ENCODE measurements around the gene SLC9A6.
A peak's percentile ranks its signal among the peaks of the same experiment; 100 is the strongest.

Gene SLC9A6

GRCh38 chrX:135985157-135985972, at the start of gene SLC9A6:
Gene SLC9A6 (plus strand): TSS chrX:135985435. CDS start chrX:135985659, 224 bp downstream.
- H3K9ac ChIP-seq (ENCODE audit: low read length): peak within 1 kb of the TSS; percentile 66
- H3K27ac ChIP-seq (ENCODE audit: low read depth, low read length): peak within 1 kb of the TSS; percentile 67
- no peaks in the 10 kb centered on the region for H3K36me3 ChIP-seq (ENCODE audit: control insufficient read depth, insufficient read depth, low read length)
- no peaks in the 10 kb centered on the region for H3K4me1 ChIP-seq (ENCODE audit: control insufficient read depth, insufficient read depth, low read length)
- peak within 1 kb of the TSS; percentile 66 for H3K4me3 ChIP-seq (ENCODE audit: low read length)
- peaks cover 3% of the 10 kb centered on the region for H3K27me3 ChIP-seq (ENCODE audit: control insufficient read depth, insufficient read depth, low read length)

- no peaks in the 10 kb centered on the region for H3K27me3 ChIP-seq (ENCODE audit: control insufficient read depth, insufficient read depth, low read length)
These were observed 40.7 kb upstream of the SLC9A6 start for GRCh38 chrX:135944486-135944885.

GRCh38 chrX:135951291-135951690, 33.9 kb upstream of the SLC9A6 start:
- no peak overlapping the region for H3K9ac ChIP-seq (ENCODE audit: low read length)
- no peak overlapping the region for H3K4me3 ChIP-seq (ENCODE audit: low read length)
- H3K27me3 ChIP-seq (ENCODE audit: control insufficient read depth, insufficient read depth, low read length): no peaks in the 10 kb centered on the region
- H3K4me1 ChIP-seq (ENCODE audit: control insufficient read depth, insufficient read depth, low read length): no peaks in the 10 kb centered on the region
- no peak overlapping the region for H3K27ac ChIP-seq (ENCODE audit: low read depth, low read length)
- H3K36me3 ChIP-seq (ENCODE audit: control insufficient read depth, insufficient read depth, low read length): no peaks in the 10 kb centered on the region

More at GRCh38 chrX:135944486-135944885, 40.7 kb upstream of the SLC9A6 start:
- no peak overlapping the region for H3K4me3 ChIP-seq (ENCODE audit: low read length)
- no peaks in the 10 kb centered on the region for H3K4me1 ChIP-seq (ENCODE audit: control insufficient read depth, insufficient read depth, low read length)
- H3K9ac ChIP-seq (ENCODE audit: low read length): no peak overlapping the region
- H3K27ac ChIP-seq (ENCODE audit: low read depth, low read length): no peak overlapping the region
- no peaks in the 10 kb centered on the region for H3K36me3 ChIP-seq (ENCODE audit: control insufficient read depth, insufficient read depth, low read length)

- Histone ChIP-seq H3K36me3 (ENCODE audit: control insufficient read depth, insufficient read depth, low read length) (no peaks in the 10 kb centered on the region), H3K9ac (ENCODE audit: low read length) (peak overlapping the region; percentile 81), H3K4me3 (ENCODE audit: low read length) (peak overlapping the region; percentile 60), H3K27me3 (ENCODE audit: control insufficient read depth, insufficient read depth, low read length) (no peaks in the 10 kb centered on the region), H3K27ac (ENCODE audit: low read depth, low read length) (peak overlapping the region; percentile 95), H3K4me1 (ENCODE audit: control insufficient read depth, insufficient read depth, low read length) (no peaks in the 10 kb centered on the region)
These were observed 12.1 kb upstream of the SLC9A6 start for GRCh38 chrX:135973025-135973547.

DNA sequence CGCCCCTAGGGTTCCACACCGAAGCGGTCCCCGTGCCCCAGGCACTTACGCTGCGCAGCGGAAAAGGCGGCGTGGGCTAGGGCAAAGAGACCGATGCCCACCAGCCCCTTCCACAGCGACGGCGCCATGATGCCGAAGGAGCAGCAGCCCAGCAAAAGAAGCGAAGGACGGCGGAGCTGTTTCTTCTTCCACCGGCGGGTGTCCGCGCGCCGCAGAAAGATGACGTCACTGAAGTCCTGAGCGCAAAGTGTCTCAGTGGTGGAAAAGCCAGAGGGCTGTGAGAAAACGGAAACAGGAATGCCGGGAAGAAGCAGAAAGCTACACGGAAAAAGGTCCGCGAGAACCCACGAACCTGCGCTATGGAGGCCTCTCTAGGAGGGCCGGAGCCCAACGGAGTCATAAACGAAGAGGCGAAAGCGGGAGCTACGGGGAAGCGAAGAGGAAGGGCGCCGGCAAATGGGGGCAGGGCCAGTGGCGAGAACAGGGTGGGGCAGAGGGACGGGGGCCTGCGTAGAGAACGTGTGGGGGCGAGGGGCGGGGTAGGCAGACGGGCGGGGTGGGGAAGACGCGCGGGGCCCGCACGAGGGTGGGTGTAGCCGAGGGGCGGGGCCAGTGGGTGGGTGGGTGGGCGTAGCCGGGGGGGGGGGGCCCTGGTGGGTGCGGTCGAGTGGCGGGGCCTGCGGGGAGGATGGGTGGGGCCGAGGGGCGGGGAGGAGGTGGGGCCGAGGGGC, 11.5 kb upstream of the SLC9A6 start, which contains the start of gene MMGT1:
TSS of gene MMGT1 (minus strand) at position 441 of the 731 bp plus-strand sequence. CDS start at position 128, 313 bp downstream.
- H3K9ac ChIP-seq (ENCODE audit: low read length): peak within 1 kb of the TSS; percentile 81
- H3K27me3 ChIP-seq (ENCODE audit: control insufficient read depth, insufficient read depth, low read length): no peaks in the 10 kb centered on the region
- no peaks in the 10 kb centered on the region for H3K4me1 ChIP-seq (ENCODE audit: control insufficient read depth, insufficient read depth, low read length)
- H3K27ac ChIP-seq (ENCODE audit: low read depth, low read length): peak within 1 kb of the TSS; percentile 95
- H3K36me3 ChIP-seq (ENCODE audit: control insufficient read depth, insufficient read depth, low read length): no peaks in the 10 kb centered on the region
- H3K4me3 ChIP-seq (ENCODE audit: low read length): peak within 1 kb of the TSS; percentile 60

DNA sequence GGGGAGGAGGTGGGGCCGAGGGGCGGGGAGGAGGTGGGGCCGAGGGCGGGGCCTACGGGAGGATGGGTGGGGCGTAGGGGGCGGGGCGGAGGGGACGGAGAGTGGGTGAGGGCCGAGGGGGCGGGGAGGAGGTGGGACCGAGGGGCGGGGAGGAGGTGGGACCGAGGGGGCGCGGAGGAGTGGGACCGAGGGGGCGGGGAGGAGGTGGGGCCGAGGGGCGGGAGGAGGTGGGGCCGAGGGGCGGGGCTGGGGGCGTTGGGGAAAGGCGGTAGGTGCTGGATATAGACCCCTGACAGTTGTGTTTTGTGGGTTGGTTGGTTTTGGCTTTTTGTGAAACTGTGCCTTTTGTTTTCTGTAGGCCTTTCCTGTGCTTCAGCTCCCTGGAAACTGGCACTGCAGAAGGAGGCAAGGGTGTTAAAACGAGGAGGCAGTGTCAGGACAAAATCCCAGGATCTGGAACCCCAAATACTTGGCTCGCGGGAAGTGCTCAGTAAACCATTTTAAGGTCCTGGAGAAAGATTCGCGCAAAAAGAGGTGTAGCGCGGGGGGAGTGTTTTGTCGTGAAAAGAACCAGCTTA, 10.9 kb upstream of the SLC9A6 start:
- Histone ChIP-seq H3K4me3 (ENCODE audit: low read length) (peak overlapping the region; percentile 56), H3K9ac (ENCODE audit: low read length) (no peak overlapping the region), H3K4me1 (ENCODE audit: control insufficient read depth, insufficient read depth, low read length) (no peaks in the 10 kb centered on the region), H3K27ac (ENCODE audit: low read depth, low read length) (peak overlapping the region; percentile 30), H3K27me3 (ENCODE audit: control insufficient read depth, insufficient read depth, low read length) (no peaks in the 10 kb centered on the region), H3K36me3 (ENCODE audit: control insufficient read depth, insufficient read depth, low read length) (no peaks in the 10 kb centered on the region)

DNA sequence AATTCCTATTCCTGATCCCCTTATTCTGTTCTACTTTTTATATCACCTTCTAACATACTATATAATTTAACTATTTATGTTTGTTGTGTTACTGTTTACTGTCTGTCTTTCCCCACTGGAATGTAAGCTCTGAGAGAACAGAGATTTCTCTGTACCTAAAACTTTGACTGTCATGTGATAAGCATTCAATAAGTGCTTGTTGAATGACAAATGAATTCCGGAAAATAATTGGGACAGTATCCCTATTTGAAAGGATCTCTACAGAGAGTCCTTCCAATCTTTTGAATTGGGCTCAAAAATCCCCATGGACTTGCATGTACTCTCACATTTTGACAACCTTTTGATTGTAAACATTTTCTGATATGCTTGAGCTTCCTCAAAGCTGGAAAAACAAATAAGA, 9.8 kb upstream of the SLC9A6 start:
- Histone ChIP-seq H3K36me3 (ENCODE audit: control insufficient read depth, insufficient read depth, low read length) (no peaks in the 10 kb centered on the region), H3K27ac (ENCODE audit: low read depth, low read length) (no peak overlapping the region), H3K27me3 (ENCODE audit: control insufficient read depth, insufficient read depth, low read length) (no peaks in the 10 kb centered on the region), H3K9ac (ENCODE audit: low read length) (no peak overlapping the region), H3K4me1 (ENCODE audit: control insufficient read depth, insufficient read depth, low read length) (no peaks in the 10 kb centered on the region), H3K4me3 (ENCODE audit: low read length) (no peak overlapping the region)

- Histone ChIP-seq H3K36me3 (ENCODE audit: control insufficient read depth, insufficient read depth, low read length) (no peaks in the 10 kb centered on the region), H3K27ac (ENCODE audit: low read depth, low read length) (no peak overlapping the region), H3K9ac (ENCODE audit: low read length) (no peak overlapping the region), H3K4me3 (ENCODE audit: low read length) (no peak overlapping the region), H3K4me1 (ENCODE audit: control insufficient read depth, insufficient read depth, low read length) (no peaks in the 10 kb centered on the region), H3K27me3 (ENCODE audit: control insufficient read depth, insufficient read depth, low read length) (peaks cover 3% of the 10 kb centered on the region)
These were observed 7.6 kb upstream of the SLC9A6 start for GRCh38 chrX:135977611-135978010.

DNA sequence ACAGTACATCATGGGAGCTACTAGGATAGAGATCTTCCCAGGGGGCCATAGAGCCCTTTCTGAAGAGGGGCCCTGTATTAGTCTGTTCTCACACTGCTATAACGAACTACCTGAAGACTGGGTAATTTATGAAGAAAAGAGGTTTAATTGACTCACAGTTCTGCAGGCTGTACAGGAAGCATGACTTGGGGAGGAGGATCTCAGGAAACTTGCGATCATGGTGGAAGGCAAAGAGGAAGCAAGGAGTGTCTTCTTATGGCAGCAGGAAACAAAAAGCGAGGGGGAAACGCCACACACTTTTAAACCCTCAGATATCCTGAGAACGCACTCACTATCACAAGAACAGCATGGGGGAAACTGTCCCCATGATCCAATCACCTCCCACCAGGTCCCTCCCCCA, 4.2 kb upstream of the SLC9A6 start:
- H3K9ac ChIP-seq (ENCODE audit: low read length): no peak overlapping the region
- no peaks in the 10 kb centered on the region for H3K4me1 ChIP-seq (ENCODE audit: control insufficient read depth, insufficient read depth, low read length)
- H3K27me3 ChIP-seq (ENCODE audit: control insufficient read depth, insufficient read depth, low read length): peaks cover 3% of the 10 kb centered on the region
- no peak overlapping the region for H3K27ac ChIP-seq (ENCODE audit: low read depth, low read length)
- H3K4me3 ChIP-seq (ENCODE audit: low read length): no peak overlapping the region
- no peaks in the 10 kb centered on the region for H3K36me3 ChIP-seq (ENCODE audit: control insufficient read depth, insufficient read depth, low read length)

DNA sequence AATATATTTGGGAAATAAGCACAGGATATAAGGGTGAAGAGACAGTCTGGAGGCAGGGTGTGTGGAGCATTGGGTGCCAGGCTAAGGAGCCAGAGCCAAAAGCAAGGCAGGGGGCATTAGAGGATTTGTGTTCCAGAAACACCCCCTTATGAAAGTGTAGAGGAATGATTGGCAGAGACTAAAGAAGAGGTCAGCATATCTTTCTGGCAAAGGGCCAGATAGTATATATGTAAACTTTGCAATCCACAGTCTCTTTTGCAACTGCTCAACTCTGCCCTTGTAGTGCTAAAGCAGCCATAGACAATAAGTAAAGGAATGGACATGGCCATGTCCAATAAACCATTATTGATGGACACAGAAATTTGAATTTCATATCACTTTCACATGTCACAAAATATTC, 3.6 kb upstream of the SLC9A6 start:
- Histone ChIP-seq H3K36me3 (ENCODE audit: control insufficient read depth, insufficient read depth, low read length) (no peaks in the 10 kb centered on the region), H3K9ac (ENCODE audit: low read length) (no peak overlapping the region), H3K27me3 (ENCODE audit: control insufficient read depth, insufficient read depth, low read length) (peaks cover 3% of the 10 kb centered on the region), H3K4me1 (ENCODE audit: control insufficient read depth, insufficient read depth, low read length) (no peaks in the 10 kb centered on the region), H3K27ac (ENCODE audit: low read depth, low read length) (no peak overlapping the region), H3K4me3 (ENCODE audit: low read length) (no peak overlapping the region)

DNA sequence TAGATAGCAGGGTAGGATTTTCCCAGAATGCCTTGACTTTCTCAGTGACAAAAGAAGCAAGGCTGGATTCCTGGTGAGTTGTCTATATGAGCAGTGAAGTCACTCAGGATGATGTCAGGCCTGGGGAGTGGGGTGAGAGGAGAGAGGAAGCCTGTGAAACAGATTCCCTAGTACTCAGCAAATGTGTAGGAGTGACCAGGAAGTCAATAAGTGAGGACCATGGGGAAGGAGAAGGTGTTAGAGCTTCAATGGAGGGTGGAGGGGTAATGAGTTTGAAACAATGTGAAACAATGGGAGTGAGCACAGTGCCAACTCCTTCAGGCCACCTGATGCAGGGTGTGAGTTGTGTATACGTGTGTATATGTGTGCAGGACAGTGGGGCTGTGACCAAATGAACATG, 2.4 kb upstream of the SLC9A6 start:
- Histone ChIP-seq H3K27ac (ENCODE audit: low read depth, low read length) (no peak overlapping the region), H3K4me1 (ENCODE audit: control insufficient read depth, insufficient read depth, low read length) (no peaks in the 10 kb centered on the region), H3K27me3 (ENCODE audit: control insufficient read depth, insufficient read depth, low read length) (peaks cover 3% of the 10 kb centered on the region), H3K36me3 (ENCODE audit: control insufficient read depth, insufficient read depth, low read length) (no peaks in the 10 kb centered on the region), H3K4me3 (ENCODE audit: low read length) (no peak overlapping the region), H3K9ac (ENCODE audit: low read length) (no peak overlapping the region)

- H3K27ac ChIP-seq (ENCODE audit: low read depth, low read length): no peak overlapping the region
- no peak overlapping the region for H3K4me3 ChIP-seq (ENCODE audit: low read length)
- H3K4me1 ChIP-seq (ENCODE audit: control insufficient read depth, insufficient read depth, low read length): no peaks in the 10 kb centered on the region
- no peak overlapping the region for H3K9ac ChIP-seq (ENCODE audit: low read length)
- no peaks in the 10 kb centered on the region for H3K36me3 ChIP-seq (ENCODE audit: control insufficient read depth, insufficient read depth, low read length)
- H3K27me3 ChIP-seq (ENCODE audit: control insufficient read depth, insufficient read depth, low read length): peaks cover 3% of the 10 kb centered on the region
These were observed 979 bp upstream of the SLC9A6 start for GRCh38 chrX:135984256-135984655.
